Epidermal melanocyte (primary cell): ENCODE measurements around the gene KLK3.

Source experiments
- DNase-seq: peaks from one replicate; pipeline ENCODE4 v3.0.0; 2011; ENCODE audit warnings: low spot score; ENCODE audit not compliant: insufficient read length

The KLK3 gene

DNA sequence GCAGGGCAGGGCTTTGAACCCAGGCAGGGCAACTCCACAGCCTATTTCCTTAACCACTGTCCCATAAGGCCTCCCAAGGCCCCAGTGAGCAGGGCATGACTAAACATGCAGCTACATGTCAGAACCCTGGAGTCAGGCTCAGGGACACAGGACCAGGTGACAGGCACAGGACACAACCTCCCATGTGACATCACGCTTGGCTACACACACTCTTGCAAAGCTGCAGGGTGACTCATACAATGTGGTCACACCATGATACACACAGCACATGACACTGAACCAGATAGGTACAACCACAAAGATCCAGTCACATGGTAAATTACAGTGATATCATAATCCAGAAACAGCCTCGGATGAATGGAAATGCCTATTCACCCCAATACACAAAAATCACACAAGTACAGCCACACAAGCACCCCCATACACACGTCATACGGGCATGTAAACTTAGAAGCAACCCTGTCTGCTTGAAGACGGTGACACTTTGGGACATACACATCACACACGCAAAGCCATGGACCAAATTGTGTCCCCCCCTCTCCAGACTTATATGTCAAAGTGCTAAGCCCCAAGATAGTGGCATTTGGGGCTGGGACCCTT lies 42.0 kb downstream of the KLK3 start:
- no peak for DNase-seq

DNA sequence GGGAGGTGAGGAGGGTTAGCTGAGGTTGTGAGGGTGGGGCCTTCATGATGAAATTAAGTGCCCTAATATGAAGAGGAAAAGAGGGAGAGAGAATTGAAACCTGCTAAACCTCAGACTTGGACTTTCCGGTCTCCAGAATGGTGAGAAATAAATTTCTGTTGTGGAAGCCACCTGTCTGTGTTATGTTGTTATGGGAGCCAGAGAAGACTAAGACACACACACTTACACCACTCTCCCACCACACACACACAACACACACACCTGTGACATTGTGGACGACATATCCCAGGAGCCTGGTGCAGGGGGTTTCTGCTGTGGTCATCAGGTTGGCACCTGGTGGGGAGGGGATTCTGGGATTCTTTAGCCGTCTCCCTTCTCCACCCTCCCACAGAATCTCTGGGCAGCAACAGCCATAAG lies 42.5 kb downstream of the KLK3 start:
- no peak for DNase-seq

DNA sequence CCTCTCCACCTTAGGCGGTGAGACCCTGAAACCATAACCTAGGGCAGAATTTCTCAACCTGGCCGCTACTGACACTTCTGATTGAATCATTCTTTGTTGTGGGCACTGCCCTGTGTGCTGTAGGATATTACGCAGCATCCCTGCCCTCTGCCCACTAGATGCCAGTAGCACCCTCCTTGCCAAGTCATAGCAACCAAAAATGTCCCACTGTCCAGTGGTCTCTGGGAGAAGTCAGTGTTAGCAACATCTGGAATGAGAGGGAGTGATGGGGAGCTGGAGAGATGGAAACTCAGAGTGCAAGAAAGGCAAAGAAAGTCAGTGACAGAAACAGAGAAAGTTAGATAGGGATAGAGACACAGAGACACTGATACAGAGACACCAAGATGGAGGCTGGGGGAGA lies 42.9 kb downstream of the KLK3 start:
- no peak for DNase-seq

DNA sequence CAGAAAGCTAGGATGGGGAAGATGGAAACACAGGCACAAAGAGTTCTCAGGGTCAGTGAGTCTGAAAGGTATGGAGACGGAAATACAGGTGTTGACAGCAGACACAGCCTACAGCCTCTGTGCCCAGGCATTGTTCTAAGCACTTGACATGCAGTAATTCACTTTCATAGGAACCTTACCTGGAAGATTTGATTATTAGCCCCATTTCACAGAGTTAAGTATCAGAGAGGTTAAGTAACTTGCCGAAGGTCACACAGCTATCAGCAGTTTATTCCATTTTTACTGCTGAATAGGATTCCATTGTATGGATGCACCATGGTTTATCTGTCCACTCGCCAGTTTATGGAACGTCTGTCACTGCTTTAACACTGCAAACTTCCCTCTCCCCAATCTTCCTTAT lies 43.3 kb downstream of the KLK3 start:
- DNase-seq = no peak

DNA sequence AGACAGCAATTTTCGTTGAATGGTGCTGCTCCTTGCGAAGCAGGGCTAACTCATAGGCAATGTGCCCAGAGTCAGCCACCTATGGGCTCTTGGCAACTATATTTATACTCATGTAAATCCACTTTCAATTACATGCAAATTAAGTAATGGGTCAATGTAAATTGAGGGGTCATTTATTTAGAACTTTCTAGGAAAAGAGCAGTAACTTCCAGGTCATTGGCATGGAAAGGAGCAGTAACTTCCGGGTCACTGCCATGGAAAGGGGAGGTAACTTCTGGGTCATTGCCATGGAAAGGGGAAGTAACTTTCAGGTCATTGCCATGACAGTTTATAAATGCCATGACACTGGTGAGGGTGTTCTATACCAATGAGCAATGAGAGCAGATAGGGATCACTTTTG lies 44.9 kb downstream of the KLK3 start:
- DNase-seq = no peak

DNA sequence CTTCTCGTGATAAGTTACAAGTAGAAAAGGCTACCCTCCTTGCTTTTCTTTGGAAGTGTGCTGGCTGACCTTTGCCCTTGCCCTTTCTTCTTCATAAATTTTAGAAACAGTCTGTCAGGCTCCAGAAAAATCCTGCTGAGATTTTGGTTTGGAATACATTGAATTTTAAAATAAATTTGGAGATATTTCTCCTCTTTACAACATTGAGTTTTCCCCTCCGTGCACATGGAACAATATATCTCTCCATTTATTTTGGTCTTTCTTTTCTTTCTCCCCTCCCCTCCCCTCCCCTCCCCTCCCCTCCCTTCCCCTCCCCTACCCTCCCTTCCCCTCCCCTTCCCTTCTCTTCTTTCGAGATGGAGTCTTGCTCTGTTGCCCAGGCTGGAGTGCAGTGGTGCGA lies 47.9 kb downstream of the KLK3 start:
- DNase-seq = no peak

DNA sequence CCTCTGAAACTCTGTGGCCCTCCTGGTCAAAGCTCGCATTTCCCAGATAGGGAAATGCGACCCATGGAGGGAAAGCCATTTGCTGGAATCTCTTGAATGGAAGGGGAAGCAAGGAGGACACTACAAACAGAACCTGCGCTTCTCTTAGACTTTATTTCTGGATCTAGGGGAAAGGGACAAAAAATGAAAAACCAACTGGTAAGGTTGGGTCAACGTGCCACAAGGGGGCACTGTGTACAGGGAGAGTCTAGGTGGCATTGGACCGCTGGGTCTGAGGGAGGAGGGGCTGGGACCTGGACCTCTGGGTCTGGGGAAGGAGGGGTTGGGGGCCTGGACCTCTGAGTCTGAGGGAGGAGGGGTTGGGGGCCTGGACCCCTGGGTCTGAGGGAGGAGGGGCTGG lies 51.5 kb downstream of the KLK3 start:
- no peak for DNase-seq

DNA sequence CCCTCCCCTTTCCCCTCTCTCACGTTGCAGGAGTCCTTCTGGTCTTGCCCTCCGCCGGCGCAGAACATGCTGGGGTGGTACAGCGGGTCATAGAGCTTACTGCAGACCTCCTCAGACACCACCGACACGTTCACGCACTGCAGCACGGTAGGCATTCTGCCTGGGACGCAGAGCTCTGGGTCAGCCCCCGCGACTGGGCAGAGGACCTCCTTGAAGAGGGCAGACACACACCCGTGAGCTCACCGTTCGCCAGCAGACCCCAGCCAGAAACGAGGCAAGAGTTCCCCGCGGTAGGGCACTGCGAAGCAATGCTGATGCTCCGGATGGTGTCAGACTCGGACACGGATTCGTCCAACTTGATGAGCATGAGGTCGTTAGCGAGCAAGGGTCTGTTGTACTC lies 53.6 kb downstream of the KLK3 start:
- DNase-seq = no peak

DNA sequence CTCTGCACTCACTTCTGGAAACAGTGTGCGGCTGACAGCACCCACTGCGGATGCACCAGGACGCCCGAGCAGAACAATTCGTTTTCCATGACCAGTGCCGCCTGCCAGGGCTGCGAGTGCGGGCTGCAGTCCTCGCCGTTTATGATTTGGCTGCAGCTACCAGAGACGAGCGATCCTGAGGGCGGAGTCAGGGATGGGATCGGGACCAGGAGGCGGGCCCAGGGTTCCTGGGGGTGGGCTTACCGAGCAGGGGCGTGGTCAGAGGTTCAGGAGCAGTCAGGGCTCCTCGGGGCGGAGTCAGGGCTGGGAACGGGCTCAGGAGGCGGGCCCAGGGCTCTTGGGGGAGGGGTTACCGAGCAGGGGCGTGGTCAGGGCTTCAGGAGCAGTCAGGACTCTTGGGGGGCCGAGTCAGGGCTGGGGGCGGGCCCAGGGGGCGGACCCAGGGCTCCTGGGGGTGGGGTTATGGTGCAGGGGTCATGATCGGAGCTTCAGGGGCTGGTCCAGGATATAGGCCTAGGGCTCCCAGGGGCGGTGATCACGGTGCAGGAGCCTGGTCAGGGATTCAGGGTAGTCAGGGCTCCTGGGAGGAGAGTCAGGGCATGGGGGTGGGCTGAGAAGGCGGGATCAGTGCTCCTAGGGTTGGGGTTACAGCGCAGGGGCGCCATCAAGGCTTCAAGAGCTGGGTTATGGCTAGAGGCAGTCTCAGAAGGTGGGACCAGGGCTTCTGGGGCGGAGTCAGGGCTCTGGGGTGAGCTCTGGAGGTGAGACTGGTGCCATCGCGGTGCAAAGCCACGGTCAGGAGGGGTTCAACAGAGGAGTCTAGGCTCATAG lies 54.7 kb downstream of the KLK3 start:
- no peak for DNase-seq
